K562 (cell line): ENCODE data around the gene GLCCI1. TPM values are rescaled to one million over a fixed set of nuclear protein-coding genes. Genes with fewer than 3 reads are reported as not detected.

Source experiments
- ATAC-seq: fragments of 200-7000 bp; cut with Tn5 transposase; 3 replicates; pipeline ENCODE4 v1.9.1; 2020; ENCODE audit warnings: moderate library complexity
- BruUV-seq: library from RNA; stranded (reverse); fragments of 400-500 nt; replicated peaks from 2 replicates; lab custom pipeline; 2021; lab: Mats Ljungman, UMichigan
- CTCF ChIA-PET: fragments of 300-600 bp; formaldehyde crosslinking; extraction: SDS; loops from one replicate; lab custom pipeline; 2021; ENCODE audit warnings: low intra/inter-chr PET ratio; lab: Yijun Ruan, JAX
- POLR2A ChIA-PET: fragments of 300-600, 350-650 bp; sonication (Branson Sonifier 250); formaldehyde crosslinking; extraction: SDS; loops from one replicate; lab custom pipeline; 2021; ENCODE audit warnings: antibody characterized with exemption, inconsistent platforms; lab: Yijun Ruan, JAX
- DNase-seq, 4 experiments: peaks; one replicate each; pipeline versions ENCODE4 v3.0.0 to v3.0.0-alpha.2; 2011 to 2018; ENCODE audit warnings: low spot score in 3 of 4, mixed read lengths in 3 of 4; ENCODE audit errors: extremely low read depth in 1 of 4
- FAIRE-seq: peaks from 2 replicates; lab custom pipeline; 2011; peaks lifted over from hg19 to GRCh38; lab: Jason Lieb, UNC
- H2AFZ ChIP-seq: 2 replicates; pipeline ENCODE4 v1.6.0; 2011; ENCODE audit warnings: low read depth, low read length, control low read depth, inconsistent platforms
- H3K27ac ChIP-seq: fragments of 200-600 bp; 3 replicates; pipeline ENCODE4 v1.8.0; 2011; ENCODE audit warnings: low read depth, mild to moderate bottlenecking, control low read depth, inconsistent platforms, low read length, moderate library complexity, mixed read lengths; ENCODE audit errors: extremely low read depth
- H3K27me3 ChIP-seq, 2 experiments: fragments of 300-600 bp in 1 of 2; 2 replicates in 1 of 2; 3 replicates in 1 of 2; pipeline versions ENCODE4 v1.6.0 to v1.8.0; 2011; ENCODE audit warnings: inconsistent platforms in 2 of 2, low read length in 2 of 2, mild to moderate bottlenecking in 1 of 2, mixed read lengths in 1 of 2, moderate library complexity in 1 of 2; ENCODE audit not compliant: control insufficient read depth in 2 of 2, insufficient read depth in 2 of 2
- H3K36me3 ChIP-seq: fragments of 300-600 bp; 3 replicates; pipeline ENCODE4 v1.8.0; 2011; ENCODE audit warnings: mild to moderate bottlenecking, low read length, inconsistent platforms; ENCODE audit not compliant: control insufficient read depth, insufficient read depth
- H3K4me1 ChIP-seq, 2 experiments: fragments of 200-600 bp in 1 of 2; replicated peaks in 1 of 2; 2 replicates in 1 of 2; 3 replicates in 1 of 2; pipeline versions ENCODE4 v1.5.1 to v1.8.0; 2011; ENCODE audit warnings: inconsistent platforms in 2 of 2, low read length in 2 of 2, mild to moderate bottlenecking in 1 of 2, mixed read lengths in 1 of 2, moderate library complexity in 1 of 2; ENCODE audit not compliant: control insufficient read depth in 2 of 2, insufficient read depth in 2 of 2
- H3K4me2 ChIP-seq: 2 replicates; pipeline ENCODE4 v1.6.1; 2011; ENCODE audit warnings: low read length, control low read depth, inconsistent platforms, mixed read lengths; ENCODE audit not compliant: insufficient read depth
- H3K4me3 ChIP-seq: fragments of 200-600 bp; sonication (generic), shearing (Covaris generic); 2 replicates; pipeline ENCODE4 v1.5.1; 2016; ENCODE audit warnings: control low read depth, inconsistent platforms
- H3K79me2 ChIP-seq: fragments of 200-600 bp; 3 replicates; pipeline ENCODE4 v1.8.0; 2011; ENCODE audit warnings: low read length, inconsistent platforms; ENCODE audit not compliant: control insufficient read depth, insufficient read depth
- H3K9ac ChIP-seq, 2 experiments: 2 replicates each; pipeline versions ENCODE4 v1.6.0 to v1.6.1; 2011; ENCODE audit warnings: low read depth in 2 of 2, low read length in 2 of 2, control low read depth in 1 of 2, inconsistent platforms in 1 of 2, mild to moderate bottlenecking in 1 of 2, mixed read lengths in 1 of 2; ENCODE audit not compliant: insufficient read depth in 1 of 2
- H3K9me1 ChIP-seq: one replicate; pipeline ENCODE4 v1.6.0; 2011; ENCODE audit warnings: inconsistent platforms, mild to moderate bottlenecking, low read length, moderate library complexity; ENCODE audit not compliant: control insufficient read depth, insufficient read depth
- H3K9me3 ChIP-seq: replicated peaks from 2 replicates; pipeline ENCODE4 v1.5.1; 2011; ENCODE audit warnings: low read depth, low read length, inconsistent platforms; ENCODE audit not compliant: control insufficient read depth, insufficient read depth
- H4K20me1 ChIP-seq: replicated peaks from 2 replicates; pipeline ENCODE4 v1.6.1; 2011; ENCODE audit warnings: low read length, inconsistent platforms, mixed read lengths; ENCODE audit not compliant: control insufficient read depth, insufficient read depth
- CHD1 ChIP-seq: fragments of 200-600 bp; sonication (generic); IDR thresholded peaks from one replicate; pipeline ENCODE4 v1.6.1; 2012; ENCODE audit warnings: mild to moderate bottlenecking, moderate library complexity, low read length, inconsistent platforms
- ETV5 ChIP-seq: sonication (generic); formaldehyde crosslinking; IDR thresholded peaks from 2 replicates; pipeline ENCODE4 v1.4.0; 2020; ENCODE audit warnings: low read depth, mild to moderate bottlenecking, missing genetic modification reagents
- ETV6 ChIP-seq, 3 experiments: fragments of 150-350 bp in 1 of 3; sonication (generic) in 1 of 3; formaldehyde crosslinking in 1 of 3; IDR thresholded peaks; 2 replicates each; pipeline versions ENCODE4 v1.6.1 to v1.8.0; 2014 to 2022; ENCODE audit warnings: borderline replicate concordance in 2 of 3, low read depth in 2 of 3, antibody characterized with exemption in 1 of 3, low read length in 1 of 3, mild to moderate bottlenecking in 1 of 3, missing genetic modification reagents in 1 of 3
- GATAD2B ChIP-seq: fragments of 450-650 bp; IDR thresholded peaks from 2 replicates; pipeline ENCODE4 v1.6.1; 2017; ENCODE audit warnings: mild to moderate bottlenecking, borderline replicate concordance
- GTF2E2 ChIP-seq: fragments of 200-800 bp; sonication (Bioruptor generic); IDR thresholded peaks from 2 replicates; pipeline ENCODE4 v1.6.1; 2016; ENCODE audit warnings: missing genetic modification characterization, missing compliant biosample characterization
- HOMEZ ChIP-seq: fragments of 250-450 bp; sonication (Bioruptor Pico); IDR thresholded peaks from 2 replicates; pipeline ENCODE4 v1.4.0; 2020; ENCODE audit warnings: mild to moderate bottlenecking, moderate library complexity
- HSF4 ChIP-seq: fragments of 250-450 bp; sonication (Bioruptor Pico); IDR thresholded peaks from 2 replicates; pipeline ENCODE4 v2.1.2; 2022; ENCODE audit warnings: mild to moderate bottlenecking, moderate library complexity, borderline replicate concordance
- OTX1 ChIP-seq: fragments of 450-650 bp; formaldehyde crosslinking; IDR thresholded peaks from 2 replicates; pipeline ENCODE4 v1.4.0; 2022; ENCODE audit warnings: mild to moderate bottlenecking
- SRSF7 ChIP-seq: fragments of 200-400 bp; formaldehyde crosslinking; optimal IDR thresholded peaks from 2 replicates; pipeline ENCODE3; 2017; ENCODE audit warnings: mild to moderate bottlenecking, low read depth, low read length
- TARDBP ChIP-seq: fragments of 450-650 bp; IDR thresholded peaks from 2 replicates; pipeline ENCODE4 v1.6.1; 2016
- USF1 ChIP-seq: sonication (generic); formaldehyde crosslinking; IDR thresholded peaks from 2 replicates; pipeline ENCODE4 v1.9.0; 2022; ENCODE audit warnings: mild to moderate bottlenecking, missing genetic modification reagents
- ZBTB1 ChIP-seq: sonication (generic); formaldehyde crosslinking; IDR thresholded peaks from 2 replicates; pipeline ENCODE4 v1.8.1; 2023; ENCODE audit warnings: missing genetic modification reagents, low read depth, mild to moderate bottlenecking, borderline replicate concordance
- WGBS: fragments of 100-300 bp; shearing (Covaris generic); methylation state at CpG from one replicate; pipeline ENCODE4 v1.1.6; 2016; ENCODE audit warnings: low coverage, mixed read lengths; ENCODE audit not compliant: insufficient coverage; ENCODE audit errors: missing lambda C conversion rate; 5-methylcytosine and 5-hydroxymethylcytosine counted together
- in situ Hi-C: fragments of 300-500 bp; cut with MboI; formaldehyde crosslinking; loops from 4 replicates; pipeline ENCODE4 v1.15.0; 2018; ENCODE audit warnings: inconsistent platforms, mixed read lengths
- intact Hi-C: fragments of 100-400 bp; cut with micrococcal nuclease; formaldehyde crosslinking; loops from 2 replicates; pipeline ENCODE4 v1.14.2; 2022
- polyA plus RNA-seq, 8 experiments: library from polyadenylated mRNA; depleted of rRNA in 4 of 8; stranded (reverse) in 5 of 8; unstranded in 3 of 8; fragments of >200 nt; fragmentation: Nextera tagmentation in 2 of 8; fragmentation: Illumina TruSeq in 1 of 8; extraction: Ambion mirVana in 2 of 8; extraction: Trizol in 1 of 8; gene quantifications; 2 replicates each; pipeline versions ENCODE4 v1.2.1 to v1.2.3, GENCODE V29; 2011 to 2014; ENCODE audit warnings: inconsistent platforms in 1 of 8, missing spikeins in 1 of 8
- total RNA-seq, 7 experiments: library from RNA; depleted of rRNA in 6 of 7; stranded (reverse); fragments of >200 nt in 6 of 7; fragmentation: Illumina TruSeq in 2 of 7; extraction: Trizol in 2 of 7; gene quantifications; 2 replicates each; pipeline versions ENCODE4 v1.2.1 to v1.2.3, GENCODE V29; 2011 to 2021; ENCODE audit warnings: low replicate concordance in 1 of 7
- TF ChIP-seq, protein P1 (sequence below), 3 experiments: IDR thresholded peaks in 2 of 3; conservative IDR thresholded peaks in 1 of 3; 2 replicates each; pipeline ENCODE4 v1.5.1; 2011 to 2012; ENCODE audit warnings: low read length in 3 of 3, mild to moderate bottlenecking in 3 of 3, control low read depth in 2 of 3, improper control_type of control experiment in 1 of 3, inconsistent platforms in 1 of 3, low read depth in 1 of 3, mixed read lengths in 1 of 3, moderate library complexity in 1 of 3; ENCODE audit not compliant: insufficient read depth in 2 of 3

GLCCI1 gene
- total and polyA plus RNA-seq, 9 of the 15 experiments (the other 6 are each of a cell fraction or from before 2014, with no cell fraction given) = 2.7 to 11.9 (median 7.2) TPM

GRCh38 chr7:7982904-7983303 lies 14.3 kb downstream of the GLCCI1 start:
- intact Hi-C loops = no loop called here
- POLR2A ChIA-PET = no interaction called here
- Histone ChIP-seq H3K4me1 (peaks cover 0 to 9% of the 10 kb centered on the region in 2 experiments; a peak in 3 of 5 replicates), H4K20me1 (no peaks in the 10 kb centered on the region), H3K4me2 (no peak overlapping the region)
- 77% methylated on average over 4 of the region's 4 CpGs for WGBS
- TF ChIP-seq SRSF7 (no peak), ETV6 (IDR thresholded peaks at IDR 0.05; ENCODE audit: borderline replicate concordance in 1 of 2, low read depth in 2 of 2, low read length in 1 of 2) (no peak), ETV6 (CRISPR knock-in tag; IDR thresholded peaks at IDR 0.05; ENCODE audit: borderline replicate concordance) (no peak), ETV5 (CRISPR knock-in tag) (no peak), GATAD2B (no peak), OTX1 (CRISPR knock-in tag) (no peak), TARDBP (no peak), ZBTB1 (no peak), GTF2E2 (no peak), CHD1 (no peak), HOMEZ (CRISPR knock-in tag) (no peak), USF1 (no peak), HSF4 (CRISPR knock-in tag) (no peak)
- TF ChIP-seq, protein P1, sequence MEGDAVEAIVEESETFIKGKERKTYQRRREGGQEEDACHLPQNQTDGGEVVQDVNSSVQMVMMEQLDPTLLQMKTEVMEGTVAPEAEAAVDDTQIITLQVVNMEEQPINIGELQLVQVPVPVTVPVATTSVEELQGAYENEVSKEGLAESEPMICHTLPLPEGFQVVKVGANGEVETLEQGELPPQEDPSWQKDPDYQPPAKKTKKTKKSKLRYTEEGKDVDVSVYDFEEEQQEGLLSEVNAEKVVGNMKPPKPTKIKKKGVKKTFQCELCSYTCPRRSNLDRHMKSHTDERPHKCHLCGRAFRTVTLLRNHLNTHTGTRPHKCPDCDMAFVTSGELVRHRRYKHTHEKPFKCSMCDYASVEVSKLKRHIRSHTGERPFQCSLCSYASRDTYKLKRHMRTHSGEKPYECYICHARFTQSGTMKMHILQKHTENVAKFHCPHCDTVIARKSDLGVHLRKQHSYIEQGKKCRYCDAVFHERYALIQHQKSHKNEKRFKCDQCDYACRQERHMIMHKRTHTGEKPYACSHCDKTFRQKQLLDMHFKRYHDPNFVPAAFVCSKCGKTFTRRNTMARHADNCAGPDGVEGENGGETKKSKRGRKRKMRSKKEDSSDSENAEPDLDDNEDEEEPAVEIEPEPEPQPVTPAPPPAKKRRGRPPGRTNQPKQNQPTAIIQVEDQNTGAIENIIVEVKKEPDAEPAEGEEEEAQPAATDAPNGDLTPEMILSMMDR (IDR thresholded peaks at IDR 0.05 in 2 of 3, conservative IDR thresholded peaks at IDR 0.05 in 1 of 3; ENCODE audit: insufficient read depth in 2 of 3, low read depth in 1 of 3, low read length in 3 of 3) = no peak
- TF ChIP-seq, all 486 proteins: peak for 0
- CTCF ChIA-PET = no interaction called here
- Histone ChIP-seq H2AFZ (no peak overlapping the region), H3K36me3 (no peaks in the 10 kb centered on the region), H3K79me2 (peaks cover 26% of the 10 kb centered on the region), H3K4me3 (no peak overlapping the region), H3K27ac (no peak overlapping the region), H3K9ac (no peak overlapping the region), H3K9me1 (no peaks in the 10 kb centered on the region), H3K27me3 (no peaks in the 10 kb centered on the region), H3K9me3 (no peaks in the 10 kb centered on the region)
- DNase-seq (no peak), FAIRE-seq (no peak), ATAC-seq (no peak)
- in situ Hi-C loops = no loop called here
- BruUV-seq = no TSS peak
